Measurements from ENCODE around the gene IMMP2L. TPM values are rescaled to one million over a fixed set of nuclear protein-coding genes. Genes with fewer than 3 reads are reported as not detected.

IMMP2L gene
- polyA plus RNA-seq, 1 donor (not counting 4 experiments of a cell fraction or from before 2014, with no cell fraction given) = 14.1 TPM

DNA sequence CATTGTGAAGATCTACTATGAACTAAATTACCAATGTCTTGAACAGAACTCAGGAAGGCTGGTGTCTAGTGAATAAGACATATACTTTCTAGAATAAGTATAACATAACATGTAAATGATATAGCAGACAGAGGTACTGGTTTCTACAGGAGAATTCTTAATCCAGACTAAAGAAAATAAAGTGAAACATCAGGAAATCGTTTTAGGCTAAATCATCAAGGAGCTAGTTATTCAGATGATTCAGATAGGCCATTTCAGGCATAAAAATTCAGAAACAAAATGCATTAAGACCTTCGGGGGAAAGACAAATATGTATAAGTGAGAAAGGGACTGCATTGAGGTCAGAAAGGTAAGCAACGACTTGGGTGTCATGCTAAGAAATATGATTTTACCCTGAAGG is 300.8 kb downstream of the IMMP2L start:
- no peak overlapping the region for H2AFZ ChIP-seq (ENCODE audit: control insufficient read depth, low read length)
- FAIRE-seq = no peak
- dilution Hi-C loops (cut with MboI; ENCODE audit: extremely low pct_ligation_motif_present, low sequenced_read_pairs) = no loop called here

GRCh38 chr7:111259991-111260390 is 302.3 kb downstream of the IMMP2L start:
- FAIRE-seq (no peak), DNase-seq (ENCODE audit: low read depth, low spot score) (no peak)
- Histone ChIP-seq H3K27ac (ENCODE audit: control insufficient read depth, insufficient read depth, low read length) (no peak overlapping the region), H4K20me1 (ENCODE audit: control insufficient read depth, extremely low read depth, insufficient read depth, low read length) (no peaks in the 10 kb centered on the region), H3K9me1 (ENCODE audit: control insufficient read depth, extremely low read depth, insufficient read depth, low read length) (no peaks in the 10 kb centered on the region), H3K36me3 (ENCODE audit: control insufficient read depth in 2 of 2, extremely low read depth in 1 of 2, insufficient read depth in 2 of 2, low read length in 2 of 2) (no peaks in the 10 kb centered on the region), H2AFZ (ENCODE audit: control insufficient read depth, low read length) (no peak overlapping the region), H3K4me1 (ENCODE audit: control insufficient read depth, extremely low read depth, insufficient read depth, low read length) (no peaks in the 10 kb centered on the region), H3K27me3 (ENCODE audit: control insufficient read depth, extremely low read depth, insufficient read depth, low read length) (no peaks in the 10 kb centered on the region), H3K9me3 (ENCODE audit: control insufficient read depth, low read depth, low read length) (no peaks in the 10 kb centered on the region), H3K9ac (ENCODE audit: control insufficient read depth, extremely low read depth, insufficient read depth, low read length) (no peak overlapping the region), H3K4me3 (ENCODE audit: control insufficient read depth in 2 of 3, extremely low read depth in 1 of 3, insufficient read depth in 2 of 3, low read depth in 1 of 3, low read length in 3 of 3) (no peak overlapping the region), H3K79me2 (ENCODE audit: control insufficient read depth, insufficient read depth, low read length) (no peaks in the 10 kb centered on the region), H3K4me2 (ENCODE audit: control insufficient read depth, extremely low read depth, insufficient read depth, low read depth, low read length) (no peak overlapping the region)
- no peak for TF ChIP-seq EZH2 (IDR thresholded peaks at IDR 0.05; ENCODE audit: low read length)
- TF ChIP-seq, protein P1, sequence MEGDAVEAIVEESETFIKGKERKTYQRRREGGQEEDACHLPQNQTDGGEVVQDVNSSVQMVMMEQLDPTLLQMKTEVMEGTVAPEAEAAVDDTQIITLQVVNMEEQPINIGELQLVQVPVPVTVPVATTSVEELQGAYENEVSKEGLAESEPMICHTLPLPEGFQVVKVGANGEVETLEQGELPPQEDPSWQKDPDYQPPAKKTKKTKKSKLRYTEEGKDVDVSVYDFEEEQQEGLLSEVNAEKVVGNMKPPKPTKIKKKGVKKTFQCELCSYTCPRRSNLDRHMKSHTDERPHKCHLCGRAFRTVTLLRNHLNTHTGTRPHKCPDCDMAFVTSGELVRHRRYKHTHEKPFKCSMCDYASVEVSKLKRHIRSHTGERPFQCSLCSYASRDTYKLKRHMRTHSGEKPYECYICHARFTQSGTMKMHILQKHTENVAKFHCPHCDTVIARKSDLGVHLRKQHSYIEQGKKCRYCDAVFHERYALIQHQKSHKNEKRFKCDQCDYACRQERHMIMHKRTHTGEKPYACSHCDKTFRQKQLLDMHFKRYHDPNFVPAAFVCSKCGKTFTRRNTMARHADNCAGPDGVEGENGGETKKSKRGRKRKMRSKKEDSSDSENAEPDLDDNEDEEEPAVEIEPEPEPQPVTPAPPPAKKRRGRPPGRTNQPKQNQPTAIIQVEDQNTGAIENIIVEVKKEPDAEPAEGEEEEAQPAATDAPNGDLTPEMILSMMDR (optimal IDR thresholded peaks at IDR 0.05 in 1 of 3, IDR thresholded peaks at IDR 0.05 in 1 of 3, conservative IDR thresholded peaks at IDR 0.05 in 1 of 3; ENCODE audit: extremely low read depth in 1 of 3, insufficient read depth in 2 of 3, low read length in 3 of 3) = no peak
- dilution Hi-C loops (cut with MboI; ENCODE audit: extremely low pct_ligation_motif_present, low sequenced_read_pairs) = no loop called here

More for the DNA sequence above, 300.8 kb downstream of the IMMP2L start:
- no peak overlapping the region for H3K4me3 ChIP-seq (ENCODE audit: control insufficient read depth in 2 of 3, extremely low read depth in 1 of 3, insufficient read depth in 2 of 3, low read depth in 1 of 3, low read length in 3 of 3)
- DNase-seq (ENCODE audit: low read depth, low spot score) = no peak
- H3K9me1 ChIP-seq (ENCODE audit: control insufficient read depth, extremely low read depth, insufficient read depth, low read length) = no peaks in the 10 kb centered on the region
- H3K9ac ChIP-seq (ENCODE audit: control insufficient read depth, extremely low read depth, insufficient read depth, low read length) = no peak overlapping the region
- no peaks in the 10 kb centered on the region for H4K20me1 ChIP-seq (ENCODE audit: control insufficient read depth, extremely low read depth, insufficient read depth, low read length)
- H3K36me3 ChIP-seq (ENCODE audit: control insufficient read depth in 2 of 2, extremely low read depth in 1 of 2, insufficient read depth in 2 of 2, low read length in 2 of 2) = no peaks in the 10 kb centered on the region
- no peak overlapping the region for H3K27ac ChIP-seq (ENCODE audit: control insufficient read depth, insufficient read depth, low read length)
- no peaks in the 10 kb centered on the region for H3K4me1 ChIP-seq (ENCODE audit: control insufficient read depth, extremely low read depth, insufficient read depth, low read length)
- H3K79me2 ChIP-seq (ENCODE audit: control insufficient read depth, insufficient read depth, low read length) = no peaks in the 10 kb centered on the region
- no peak overlapping the region for H3K4me2 ChIP-seq (ENCODE audit: control insufficient read depth, extremely low read depth, insufficient read depth, low read depth, low read length)
- no peaks in the 10 kb centered on the region for H3K9me3 ChIP-seq (ENCODE audit: control insufficient read depth, low read depth, low read length)
- no peaks in the 10 kb centered on the region for H3K27me3 ChIP-seq (ENCODE audit: control insufficient read depth, extremely low read depth, insufficient read depth, low read length)
- TF ChIP-seq, protein P1 (optimal IDR thresholded peaks at IDR 0.05 in 1 of 3, IDR thresholded peaks at IDR 0.05 in 1 of 3, conservative IDR thresholded peaks at IDR 0.05 in 1 of 3; ENCODE audit: extremely low read depth in 1 of 3, insufficient read depth in 2 of 3, low read length in 3 of 3) = no peak
- no peak for TF ChIP-seq EZH2 (IDR thresholded peaks at IDR 0.05; ENCODE audit: low read length)

All from keratinocyte (primary cell).